SU-DHL-6 (cell line): ENCODE results near the gene CTH.

ENCODE experiments used
- EZH2phosphoT487 ChIP-seq: fragments of 200-600 bp; sonication (generic), shearing (Covaris generic); conservative IDR thresholded peaks from 2 replicates; pipeline ENCODE4 v1.6.1; 2018; ENCODE audit warnings: mild to moderate bottlenecking, antibody characterized with exemption, low read length, moderate library complexity, mixed read lengths
- TF ChIP-seq, protein P1 (sequence below): fragments of 200-600 bp; sonication (generic); IDR thresholded peaks from one replicate; pipeline ENCODE4 v1.5.1; 2017; ENCODE audit warnings: antibody characterized with exemption, mild to moderate bottlenecking, low read length, moderate library complexity; ENCODE audit not compliant: insufficient read depth, poor library complexity, severe bottlenecking

DNA sequence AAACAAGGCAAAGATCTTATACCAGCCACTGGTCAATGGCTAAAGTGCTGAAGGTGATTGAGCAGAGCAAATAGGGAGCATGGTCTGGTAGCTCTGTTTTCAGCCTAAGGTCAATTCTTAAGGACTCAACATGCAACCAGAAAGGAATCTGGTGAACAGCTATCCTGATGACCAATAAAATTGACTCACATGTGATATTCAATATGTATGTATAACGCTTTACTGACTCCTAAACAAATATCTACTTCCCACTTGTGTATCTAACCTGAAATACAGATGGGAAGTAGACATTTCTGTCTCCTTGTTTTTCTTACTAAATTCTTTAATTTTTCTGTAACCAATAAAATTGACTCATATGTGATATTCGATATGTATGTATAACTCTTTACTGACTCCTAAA is 24.9 kb upstream of the CTH start:
- TF ChIP-seq, protein P1, sequence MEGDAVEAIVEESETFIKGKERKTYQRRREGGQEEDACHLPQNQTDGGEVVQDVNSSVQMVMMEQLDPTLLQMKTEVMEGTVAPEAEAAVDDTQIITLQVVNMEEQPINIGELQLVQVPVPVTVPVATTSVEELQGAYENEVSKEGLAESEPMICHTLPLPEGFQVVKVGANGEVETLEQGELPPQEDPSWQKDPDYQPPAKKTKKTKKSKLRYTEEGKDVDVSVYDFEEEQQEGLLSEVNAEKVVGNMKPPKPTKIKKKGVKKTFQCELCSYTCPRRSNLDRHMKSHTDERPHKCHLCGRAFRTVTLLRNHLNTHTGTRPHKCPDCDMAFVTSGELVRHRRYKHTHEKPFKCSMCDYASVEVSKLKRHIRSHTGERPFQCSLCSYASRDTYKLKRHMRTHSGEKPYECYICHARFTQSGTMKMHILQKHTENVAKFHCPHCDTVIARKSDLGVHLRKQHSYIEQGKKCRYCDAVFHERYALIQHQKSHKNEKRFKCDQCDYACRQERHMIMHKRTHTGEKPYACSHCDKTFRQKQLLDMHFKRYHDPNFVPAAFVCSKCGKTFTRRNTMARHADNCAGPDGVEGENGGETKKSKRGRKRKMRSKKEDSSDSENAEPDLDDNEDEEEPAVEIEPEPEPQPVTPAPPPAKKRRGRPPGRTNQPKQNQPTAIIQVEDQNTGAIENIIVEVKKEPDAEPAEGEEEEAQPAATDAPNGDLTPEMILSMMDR = no peak
- TF ChIP-seq EZH2phosphoT487 = no peak
